Amniotic stem cell (primary cell): ENCODE results near the gene CDC14B.
"Not testable (repeated sequence)": the region's sequence is repeated elsewhere in the genome, so short reads cannot be mapped to it uniquely, and the experiment has no call there.

Experiments used
- DNase-seq: peaks from one replicate; lab custom pipeline; 2025; lab: John Stamatoyannopoulos, UW

Gene CDC14B

GRCh38 chr9:96550659-96551058 lies 69.0 kb downstream of the CDC14B start:
- DNase-seq: no peak

GRCh38 chr9:96543131-96543530 lies 76.5 kb downstream of the CDC14B start:
- DNase-seq: not testable (repeated sequence)

- DNase-seq: no peak
Observed at GRCh38 chr9:96540106-96540505, 79.5 kb downstream of the CDC14B start.

GRCh38 chr9:96532173-96532572 lies 87.5 kb downstream of the CDC14B start:
- DNase-seq: no peak

- DNase-seq: no peak
Observed at GRCh38 chr9:96524764-96525163, 94.9 kb downstream of the CDC14B start.

- no peak for DNase-seq
Observed at GRCh38 chr9:96524045-96524444, 95.6 kb downstream of the CDC14B start.

- no peak for DNase-seq
Observed at GRCh38 chr9:96523374-96523773, 96.3 kb downstream of the CDC14B start.

GRCh38 chr9:96522366-96522765 lies 97.3 kb downstream of the CDC14B start:
- no peak for DNase-seq

- no peak for DNase-seq
Observed at GRCh38 chr9:96519787-96520186, 99.9 kb downstream of the CDC14B start.

- no peak for DNase-seq
Observed at GRCh38 chr9:96519095-96519494, 100.5 kb downstream of the CDC14B start.

- DNase-seq: no peak
Observed at GRCh38 chr9:96515621-96516470, 103.8 kb downstream of the CDC14B start.

GRCh38 chr9:96514800-96515158 lies 104.9 kb downstream of the CDC14B start:
- DNase-seq: no peak

GRCh38 chr9:96514108-96514799 lies 105.4 kb downstream of the CDC14B start:
- no peak for DNase-seq

GRCh38 chr9:96513622-96514021 lies 106.0 kb downstream of the CDC14B start:
- no peak for DNase-seq

GRCh38 chr9:96512240-96512639 lies 107.4 kb downstream of the CDC14B start:
- DNase-seq: no peak

GRCh38 chr9:96510258-96510657 lies 109.4 kb downstream of the CDC14B start:
- no peak for DNase-seq

GRCh38 chr9:96509848-96510247 lies 109.8 kb downstream of the CDC14B start:
- no peak for DNase-seq

GRCh38 chr9:96509026-96509425 lies 110.6 kb downstream of the CDC14B start:
- DNase-seq: no peak

GRCh38 chr9:96508227-96508940 lies 111.3 kb downstream of the CDC14B start:
- no peak for DNase-seq

GRCh38 chr9:96505316-96505991 lies 114.2 kb downstream of the CDC14B start:
- DNase-seq: no peak

GRCh38 chr9:96503918-96504317 lies 115.7 kb downstream of the CDC14B start:
- no peak for DNase-seq

- not testable (repeated sequence) for DNase-seq
Observed at GRCh38 chr9:96503374-96503748, 116.3 kb downstream of the CDC14B start.
